Posterior cingulate gyrus (tissue), 11 donors: ENCODE measurements around the gene RBP2.

Source experiments
- DNase-seq, 10 donors: peaks; one replicate each; pipeline versions ENCODE4 v3.0.0 to v3.0.0-alpha.2; 2020 to 2021; ENCODE audit warnings: mixed read lengths in 3 of 10
- intact Hi-C: fragments of 100-400 bp; cut with DNase I; formaldehyde crosslinking; loops from one replicate; pipeline ENCODE4 v1.15.1; 2023

Gene RBP2

GRCh38 chr3:139449566-139449965, 26.8 kb downstream of the RBP2 start:
- intact Hi-C loops = no loop called here
- DNase-seq = no peak

- intact Hi-C loops = no loop called here
- DNase-seq = peak; percentile 42 to 97 (median 74)
Measured at GRCh38 chr3:139448104-139448503, 28.2 kb downstream of the RBP2 start.

GRCh38 chr3:139447486-139447885, 28.8 kb downstream of the RBP2 start:
- intact Hi-C loops = no loop called here
- DNase-seq = no peak

- intact Hi-C loops = loop anchor here (5.0 kb wide), 1 partner anchor 118 kb away; no protein-coding TSS in a partner anchor
- no peak for DNase-seq
Measured at GRCh38 chr3:139444446-139444845, 31.9 kb downstream of the RBP2 start.

GRCh38 chr3:139443186-139443585, 33.1 kb downstream of the RBP2 start:
- no peak for DNase-seq
- intact Hi-C loops = loop anchor here (5.0 kb wide), 1 partner anchor 119 kb away; no protein-coding TSS in a partner anchor

GRCh38 chr3:139441656-139442055, 34.7 kb downstream of the RBP2 start:
- DNase-seq = no peak
- intact Hi-C loops = loop anchor here (5.0 kb wide), 1 partner anchor 121 kb away; no protein-coding TSS in a partner anchor

GRCh38 chr3:139440639-139441556, 35.4 kb downstream of the RBP2 start:
- intact Hi-C loops = loop anchor here (5.0 kb wide), 1 partner anchor 121 kb away; no protein-coding TSS in a partner anchor
- no peak for DNase-seq

- DNase-seq = no peak
- intact Hi-C loops = no loop called here
Measured at GRCh38 chr3:139439278-139439677, 37.0 kb downstream of the RBP2 start.

- intact Hi-C loops = no loop called here
- DNase-seq = no peak
Measured at GRCh38 chr3:139434764-139435307, 41.5 kb downstream of the RBP2 start.

- intact Hi-C loops = no loop called here
- DNase-seq = no peak
Measured at GRCh38 chr3:139434228-139434627, 42.1 kb downstream of the RBP2 start.

GRCh38 chr3:139433089-139433488, 43.2 kb downstream of the RBP2 start:
- no peak for DNase-seq
- intact Hi-C loops = no loop called here

- DNase-seq = no peak
- intact Hi-C loops = no loop called here
Measured at GRCh38 chr3:139430493-139430892, 45.8 kb downstream of the RBP2 start.

GRCh38 chr3:139427283-139428060, 48.8 kb downstream of the RBP2 start:
- DNase-seq = no peak
- intact Hi-C loops = loop anchor here (1.0 to 10.0 kb wide), 4 partner anchors 134 to 1437 kb away; no protein-coding TSS in a partner anchor

- intact Hi-C loops = loop anchor here (5.0 to 10.0 kb wide), 3 partner anchors 506 to 1439 kb away; no protein-coding TSS in a partner anchor
Measured at GRCh38 chr3:139425745-139426400, 50.4 kb downstream of the RBP2 start.

GRCh38 chr3:139423232-139423631, 53.1 kb downstream of the RBP2 start:
- no peak for DNase-seq
- intact Hi-C loops = loop anchor here (10.0 kb wide), 2 partner anchors 1312 to 1442 kb away; no protein-coding TSS in a partner anchor

More at GRCh38 chr3:139425745-139426400, 50.4 kb downstream of the RBP2 start:
- DNase-seq = no peak

GRCh38 chr3:139421460-139421859, 54.9 kb downstream of the RBP2 start:
- no peak for DNase-seq
- intact Hi-C loops = loop anchor here (10.0 kb wide), 2 partner anchors 1313 to 1443 kb away; no protein-coding TSS in a partner anchor

GRCh38 chr3:139421040-139421439, 55.3 kb downstream of the RBP2 start:
- intact Hi-C loops = loop anchor here (10.0 kb wide), 2 partner anchors 1314 to 1444 kb away; no protein-coding TSS in a partner anchor
- DNase-seq = no peak

- intact Hi-C loops = no loop called here
Measured at GRCh38 chr3:139418144-139418543, 58.2 kb downstream of the RBP2 start.

GRCh38 chr3:139416275-139416674, 60.0 kb downstream of the RBP2 start:
- DNase-seq = no peak
- intact Hi-C loops = no loop called here

More at GRCh38 chr3:139418144-139418543, 58.2 kb downstream of the RBP2 start:
- DNase-seq = no peak
